OCI-LY7 (cell line): ENCODE data around the gene XPO4.

ENCODE experiments used
- EZH2phosphoT487 ChIP-seq: fragments of 200-600 bp; sonication (generic); IDR thresholded peaks from 2 replicates; pipeline ENCODE4 v1.6.1; 2018; ENCODE audit warnings: low read depth, borderline replicate concordance, mild to moderate bottlenecking, mixed run types, antibody characterized with exemption, low read length, moderate library complexity, mixed read lengths
- TF ChIP-seq, protein P1 (sequence below): fragments of 200-600 bp; sonication (generic); conservative IDR thresholded peaks from 2 replicates; pipeline ENCODE4 v1.5.1; 2014; ENCODE audit warnings: mild to moderate bottlenecking, antibody characterized with exemption, low read length, moderate library complexity, mixed read lengths

DNA sequence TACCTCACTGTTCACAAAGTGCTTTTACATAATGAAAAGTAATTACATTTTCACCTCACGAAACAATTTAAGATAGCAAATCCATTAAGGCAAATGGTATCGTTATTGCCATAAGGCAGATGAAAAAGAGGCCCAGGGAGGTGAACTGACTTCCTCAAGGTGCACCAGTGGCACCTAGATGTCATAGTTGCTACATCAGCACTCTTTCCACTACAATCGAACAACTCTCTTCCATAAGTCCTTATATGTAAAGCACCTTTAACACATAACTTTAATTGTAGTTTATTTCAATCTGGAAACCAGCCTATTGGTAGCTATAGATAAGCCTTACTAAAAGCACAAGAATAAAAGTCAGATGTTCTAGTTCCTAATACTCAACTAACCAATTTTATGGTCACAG lies 35.1 kb downstream of the XPO4 start:
- TF ChIP-seq, protein P1, sequence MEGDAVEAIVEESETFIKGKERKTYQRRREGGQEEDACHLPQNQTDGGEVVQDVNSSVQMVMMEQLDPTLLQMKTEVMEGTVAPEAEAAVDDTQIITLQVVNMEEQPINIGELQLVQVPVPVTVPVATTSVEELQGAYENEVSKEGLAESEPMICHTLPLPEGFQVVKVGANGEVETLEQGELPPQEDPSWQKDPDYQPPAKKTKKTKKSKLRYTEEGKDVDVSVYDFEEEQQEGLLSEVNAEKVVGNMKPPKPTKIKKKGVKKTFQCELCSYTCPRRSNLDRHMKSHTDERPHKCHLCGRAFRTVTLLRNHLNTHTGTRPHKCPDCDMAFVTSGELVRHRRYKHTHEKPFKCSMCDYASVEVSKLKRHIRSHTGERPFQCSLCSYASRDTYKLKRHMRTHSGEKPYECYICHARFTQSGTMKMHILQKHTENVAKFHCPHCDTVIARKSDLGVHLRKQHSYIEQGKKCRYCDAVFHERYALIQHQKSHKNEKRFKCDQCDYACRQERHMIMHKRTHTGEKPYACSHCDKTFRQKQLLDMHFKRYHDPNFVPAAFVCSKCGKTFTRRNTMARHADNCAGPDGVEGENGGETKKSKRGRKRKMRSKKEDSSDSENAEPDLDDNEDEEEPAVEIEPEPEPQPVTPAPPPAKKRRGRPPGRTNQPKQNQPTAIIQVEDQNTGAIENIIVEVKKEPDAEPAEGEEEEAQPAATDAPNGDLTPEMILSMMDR = no peak
- TF ChIP-seq EZH2phosphoT487 = no peak
